IPS-18c (cell line): ENCODE measurements around the gene ZFYVE9.

Source experiments
- H3K4me3 ChIP-seq: 2 replicates; pipeline ENCODE4 v1.7.0; 2013; ENCODE audit warnings: low read depth, mild to moderate bottlenecking, low read length, moderate library complexity; ENCODE audit not compliant: insufficient read depth
- H3K9me3 ChIP-seq: one replicate; pipeline ENCODE4 v1.6.1; 2013; ENCODE audit warnings: mild to moderate bottlenecking, low read length, moderate library complexity; ENCODE audit not compliant: control insufficient read depth, insufficient read depth

The ZFYVE9 gene

DNA sequence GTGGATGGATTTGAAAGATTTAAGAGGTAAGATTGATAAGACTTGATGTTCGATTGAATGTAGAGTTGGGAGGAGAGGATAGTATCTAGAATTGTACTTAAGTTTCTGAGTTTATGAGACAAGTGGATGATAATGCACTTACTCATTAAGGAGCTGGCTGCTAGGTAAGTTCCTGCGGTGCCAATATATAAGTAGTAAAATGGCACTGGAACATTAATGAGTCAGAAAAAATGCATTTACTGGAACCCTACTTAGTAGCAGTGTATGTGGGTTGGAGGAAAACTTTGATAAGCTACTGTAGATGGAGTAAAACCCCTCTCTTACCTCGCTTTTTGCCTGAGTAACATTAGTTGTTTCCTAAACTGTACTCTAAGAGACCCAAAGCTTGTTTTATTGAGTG is 68.2 kb downstream of the ZFYVE9 start:
- no peak overlapping the region for H3K4me3 ChIP-seq

DNA sequence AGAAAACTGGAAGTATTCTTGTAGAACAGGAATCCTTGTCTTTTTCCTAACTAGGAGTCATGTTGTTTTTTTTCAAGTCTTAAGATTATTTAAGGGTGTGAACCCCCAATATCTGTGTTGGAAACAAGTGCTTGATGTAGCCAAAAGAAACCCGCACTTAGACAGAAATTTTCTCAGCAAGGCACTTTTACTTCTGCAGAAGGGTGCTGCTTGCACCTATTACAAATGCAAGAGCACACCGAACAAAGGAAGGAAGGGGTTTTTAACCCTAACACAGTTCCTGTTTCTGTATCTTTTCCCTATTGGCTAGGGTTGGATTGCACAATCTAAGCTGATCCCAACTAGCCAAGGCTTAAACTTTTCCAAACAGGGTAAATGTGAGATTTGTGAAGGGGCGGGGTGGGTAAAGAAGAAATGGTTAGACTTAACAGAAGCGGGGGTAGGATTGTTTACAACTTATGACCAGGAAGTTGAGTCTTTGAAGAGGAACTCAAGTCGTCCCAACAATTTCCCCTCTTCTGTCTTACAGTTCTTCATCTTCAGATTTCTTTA is 75.1 kb downstream of the ZFYVE9 start:
- peaks cover 3% of the 10 kb centered on the region for H3K9me3 ChIP-seq

More for the DNA sequence above, 68.2 kb downstream of the ZFYVE9 start:
- H3K9me3 ChIP-seq: no peaks in the 10 kb centered on the region

DNA sequence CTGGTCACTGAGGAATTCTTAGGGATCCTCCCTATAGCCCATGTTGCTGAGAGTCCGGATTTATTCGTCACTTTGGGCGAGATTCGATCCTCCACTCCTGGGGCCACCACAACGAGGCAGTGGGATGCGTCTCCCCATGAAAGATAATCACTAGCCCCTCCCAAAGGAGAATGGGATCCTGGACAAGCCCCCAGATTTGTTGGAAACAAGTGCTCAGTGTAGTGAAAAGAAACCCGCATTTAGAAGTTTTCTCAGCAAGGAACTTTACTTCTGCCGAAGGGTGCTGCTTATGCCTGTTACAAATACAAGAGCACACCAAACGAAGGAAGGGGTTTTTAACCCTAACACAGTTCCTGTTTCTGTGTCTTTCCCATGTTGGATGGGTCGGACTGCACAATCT is 83.3 kb downstream of the ZFYVE9 start:
- H3K9me3 ChIP-seq: no peaks in the 10 kb centered on the region
- no peak overlapping the region for H3K4me3 ChIP-seq

More for the DNA sequence above, 75.1 kb downstream of the ZFYVE9 start:
- no peak overlapping the region for H3K4me3 ChIP-seq

DNA sequence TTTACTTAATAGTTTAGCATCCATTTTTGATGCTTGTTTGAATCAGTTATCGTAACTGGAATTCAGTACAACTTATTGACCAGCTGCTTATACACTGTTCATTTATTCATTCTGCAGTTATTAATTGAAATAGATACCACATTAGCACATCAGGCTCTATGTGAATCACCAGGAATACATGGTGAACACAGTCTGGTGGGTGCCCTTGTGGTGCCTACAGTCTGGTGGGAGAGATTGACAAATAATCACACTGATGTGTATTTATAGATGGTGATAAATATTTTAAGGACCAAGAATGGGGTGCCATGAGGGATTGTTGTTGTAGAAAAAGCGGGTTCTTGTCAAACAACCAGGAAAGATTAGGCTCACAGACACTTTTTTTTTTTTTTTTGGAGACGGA is 87.6 kb downstream of the ZFYVE9 start:
- Histone ChIP-seq H3K9me3 (no peaks in the 10 kb centered on the region), H3K4me3 (no peak overlapping the region)

DNA sequence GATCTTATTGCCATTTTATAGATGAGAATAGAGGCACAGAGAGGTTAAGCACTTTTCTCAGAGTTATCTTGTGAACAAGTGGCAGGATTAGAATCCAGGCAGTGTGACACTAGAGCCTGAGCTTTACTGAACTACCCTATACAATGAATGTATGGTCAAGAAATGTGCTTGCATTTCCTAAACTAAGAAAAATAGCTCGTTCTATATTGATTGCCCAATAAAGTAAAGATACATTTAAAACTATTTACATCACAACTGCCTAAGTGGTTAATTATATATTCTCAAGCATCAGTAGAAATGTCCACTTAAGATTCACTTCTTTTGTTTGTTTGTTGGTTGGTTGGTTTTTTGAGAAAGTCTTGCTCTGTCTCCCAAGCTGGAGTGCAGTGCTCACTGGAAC is 91.6 kb downstream of the ZFYVE9 start:
- H3K4me3 ChIP-seq: no peak overlapping the region
- no peaks in the 10 kb centered on the region for H3K9me3 ChIP-seq

DNA sequence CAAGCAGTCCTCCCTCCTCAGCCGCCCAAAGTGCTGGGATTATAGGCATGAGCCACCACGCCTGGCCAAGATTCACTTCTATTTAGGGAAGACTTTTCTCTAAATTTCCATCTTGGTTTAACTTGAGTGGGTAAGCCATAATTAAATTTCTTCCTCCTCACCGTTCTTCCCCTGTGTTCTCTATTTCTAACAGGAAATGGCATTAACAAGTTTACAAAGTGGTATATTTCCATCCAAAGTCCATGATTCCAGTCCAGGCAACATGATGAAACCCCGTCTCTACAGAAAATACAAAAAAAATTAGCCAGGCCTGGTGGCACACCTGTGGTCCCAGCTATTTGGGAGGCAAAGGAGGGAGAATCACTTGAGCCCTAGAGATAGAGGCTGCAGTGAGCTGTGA is 92.1 kb downstream of the ZFYVE9 start:
- H3K4me3 ChIP-seq: no peak overlapping the region
- no peaks in the 10 kb centered on the region for H3K9me3 ChIP-seq

DNA sequence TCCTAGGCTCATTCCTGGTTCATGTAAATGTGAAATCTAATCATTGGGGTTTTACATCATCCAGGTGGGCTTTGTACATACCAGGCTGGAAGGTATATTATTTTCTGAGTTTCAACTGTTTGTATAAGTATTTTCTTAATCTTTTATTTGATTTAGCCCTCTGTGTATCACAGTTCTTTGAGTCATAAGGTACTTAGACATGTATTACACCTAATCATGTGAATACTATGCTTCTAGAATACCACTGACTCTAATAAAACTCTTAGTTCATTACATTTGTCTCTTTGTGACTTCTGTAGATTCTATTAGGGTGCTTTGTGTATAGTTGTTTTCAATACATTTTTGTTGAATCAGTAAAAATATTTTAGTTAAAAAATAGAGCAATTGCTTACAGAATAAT is 92.8 kb downstream of the ZFYVE9 start:
- no peaks in the 10 kb centered on the region for H3K9me3 ChIP-seq
- H3K4me3 ChIP-seq: no peak overlapping the region

DNA sequence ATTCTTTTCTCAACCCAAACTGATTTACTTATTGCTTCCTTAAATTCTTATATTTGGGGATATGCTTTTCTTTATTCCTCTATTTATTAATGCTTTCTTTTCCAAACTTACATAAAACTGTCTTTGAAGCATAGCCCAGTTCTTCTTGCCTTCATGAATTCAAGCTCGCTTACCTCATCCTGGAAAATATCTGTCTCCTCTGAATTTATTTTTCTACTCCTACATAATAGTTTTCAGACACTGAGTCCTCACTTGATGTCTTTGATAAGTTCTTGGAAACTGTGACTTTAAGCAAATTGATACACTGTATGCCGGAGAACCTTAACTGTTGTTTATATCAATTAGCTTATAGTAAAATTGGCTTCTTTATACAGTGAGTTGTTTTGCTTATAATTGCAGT is 93.8 kb downstream of the ZFYVE9 start:
- no peaks in the 10 kb centered on the region for H3K9me3 ChIP-seq
- H3K4me3 ChIP-seq: no peak overlapping the region

DNA sequence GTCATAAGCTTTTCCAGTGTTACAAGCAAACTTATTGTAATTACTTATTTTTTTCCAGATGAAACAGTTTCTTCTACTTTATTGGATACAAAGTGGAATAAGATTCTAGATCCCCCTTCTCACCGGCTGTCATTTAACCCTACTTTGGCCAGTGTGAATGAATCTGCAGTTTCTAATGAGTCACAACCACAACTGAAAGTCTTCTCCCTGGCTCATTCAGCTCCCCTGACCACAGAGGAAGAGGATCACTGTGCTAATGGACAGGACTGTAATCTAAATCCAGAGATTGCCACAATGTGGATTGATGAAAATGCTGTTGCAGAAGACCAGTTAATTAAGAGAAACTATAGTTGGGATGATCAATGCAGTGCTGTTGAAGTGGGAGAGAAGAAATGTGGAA is 95.5 kb downstream of the ZFYVE9 start:
- no peak overlapping the region for H3K4me3 ChIP-seq
- H3K9me3 ChIP-seq: no peaks in the 10 kb centered on the region

DNA sequence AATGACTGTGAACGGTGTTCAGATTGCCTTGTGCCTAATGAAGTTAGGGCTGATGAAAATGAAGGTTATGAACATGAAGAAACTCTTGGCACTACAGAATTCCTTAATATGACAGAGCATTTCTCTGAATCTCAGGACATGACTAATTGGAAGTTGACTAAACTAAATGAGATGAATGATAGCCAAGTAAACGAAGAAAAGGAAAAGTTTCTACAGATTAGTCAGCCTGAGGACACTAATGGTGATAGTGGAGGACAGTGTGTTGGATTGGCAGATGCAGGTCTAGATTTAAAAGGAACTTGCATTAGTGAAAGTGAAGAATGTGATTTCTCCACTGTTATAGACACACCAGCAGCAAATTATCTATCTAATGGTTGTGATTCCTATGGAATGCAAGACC is 96.6 kb downstream of the ZFYVE9 start:
- H3K4me3 ChIP-seq: no peak overlapping the region
- H3K9me3 ChIP-seq: peaks cover 2% of the 10 kb centered on the region

DNA sequence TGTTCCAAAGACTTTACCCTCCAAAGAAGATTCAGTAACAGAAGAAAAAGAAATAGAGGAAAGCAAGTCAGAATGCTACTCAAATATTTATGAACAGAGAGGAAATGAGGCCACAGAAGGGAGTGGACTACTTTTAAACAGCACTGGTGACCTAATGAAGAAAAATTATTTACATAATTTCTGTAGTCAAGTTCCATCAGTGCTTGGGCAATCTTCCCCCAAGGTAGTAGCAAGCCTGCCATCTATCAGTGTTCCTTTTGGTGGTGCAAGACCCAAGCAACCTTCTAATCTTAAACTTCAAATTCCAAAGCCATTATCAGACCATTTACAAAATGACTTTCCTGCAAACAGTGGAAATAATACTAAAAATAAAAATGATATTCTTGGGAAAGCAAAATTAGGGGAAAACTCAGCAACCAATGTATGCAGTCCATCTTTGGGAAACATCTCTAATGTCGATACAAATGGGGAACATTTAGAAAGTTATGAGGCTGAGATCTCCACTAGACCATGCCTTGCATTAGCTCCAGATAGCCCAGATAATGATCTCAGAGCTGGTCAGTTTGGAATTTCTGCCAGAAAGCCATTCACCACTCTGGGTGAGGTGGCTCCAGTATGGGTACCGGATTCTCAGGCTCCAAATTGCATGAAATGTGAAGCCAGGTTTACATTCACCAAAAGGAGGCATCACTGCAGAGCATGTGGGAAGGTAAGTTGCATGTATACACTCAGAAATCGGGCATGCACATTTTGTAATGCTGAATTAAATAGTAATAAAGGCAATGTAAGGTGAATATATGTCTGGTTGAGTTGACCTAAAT is 97.2 kb downstream of the ZFYVE9 start:
- H3K9me3 ChIP-seq: peaks cover 2% of the 10 kb centered on the region
- no peak overlapping the region for H3K4me3 ChIP-seq

DNA sequence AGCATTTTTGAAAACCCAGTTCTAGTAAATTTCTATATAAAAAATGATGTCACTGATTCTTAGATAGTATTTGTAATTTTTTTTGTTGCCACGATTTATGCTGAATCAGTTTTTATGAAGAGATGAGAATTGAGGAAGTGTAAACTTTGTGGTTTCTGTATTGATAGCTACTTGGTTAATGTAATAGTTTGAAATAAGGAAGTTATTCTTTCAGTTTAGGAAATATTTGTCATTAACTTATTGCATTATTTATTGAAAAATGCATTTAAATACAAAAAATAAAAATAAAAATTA is 97.8 kb downstream of the ZFYVE9 start:
- peaks cover 2% of the 10 kb centered on the region for H3K9me3 ChIP-seq
- H3K4me3 ChIP-seq: no peak overlapping the region

DNA sequence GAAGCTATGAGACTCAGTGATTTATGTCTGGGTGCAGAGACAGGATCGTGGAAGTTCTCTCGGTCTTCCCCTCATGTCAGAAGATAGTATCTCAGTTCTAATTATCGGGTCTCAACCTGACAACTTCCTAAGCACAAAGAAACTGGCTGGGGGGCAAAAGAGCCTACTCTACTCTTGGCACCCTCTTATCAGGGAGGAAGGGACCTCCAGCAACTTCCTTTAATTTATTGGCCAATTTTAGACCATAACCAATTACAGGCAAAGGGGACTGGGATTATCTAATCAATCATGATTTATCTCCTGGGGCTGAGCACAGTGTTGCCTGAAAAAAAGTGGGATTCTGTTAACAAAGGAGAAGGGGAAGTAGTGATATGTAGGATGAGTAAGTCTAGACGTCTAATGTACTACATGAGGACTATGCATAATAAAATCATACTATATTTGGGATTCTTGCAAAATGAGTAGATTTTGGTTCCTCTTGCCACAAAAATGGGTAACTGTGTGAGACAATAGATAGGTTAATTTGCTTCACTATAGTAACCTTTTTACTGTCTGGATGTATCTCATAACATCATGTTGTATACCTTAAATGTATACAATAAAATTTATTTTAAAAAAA is 98.8 kb downstream of the ZFYVE9 start:
- Histone ChIP-seq H3K9me3 (peaks cover 2% of the 10 kb centered on the region), H3K4me3 (no peak overlapping the region)

DNA sequence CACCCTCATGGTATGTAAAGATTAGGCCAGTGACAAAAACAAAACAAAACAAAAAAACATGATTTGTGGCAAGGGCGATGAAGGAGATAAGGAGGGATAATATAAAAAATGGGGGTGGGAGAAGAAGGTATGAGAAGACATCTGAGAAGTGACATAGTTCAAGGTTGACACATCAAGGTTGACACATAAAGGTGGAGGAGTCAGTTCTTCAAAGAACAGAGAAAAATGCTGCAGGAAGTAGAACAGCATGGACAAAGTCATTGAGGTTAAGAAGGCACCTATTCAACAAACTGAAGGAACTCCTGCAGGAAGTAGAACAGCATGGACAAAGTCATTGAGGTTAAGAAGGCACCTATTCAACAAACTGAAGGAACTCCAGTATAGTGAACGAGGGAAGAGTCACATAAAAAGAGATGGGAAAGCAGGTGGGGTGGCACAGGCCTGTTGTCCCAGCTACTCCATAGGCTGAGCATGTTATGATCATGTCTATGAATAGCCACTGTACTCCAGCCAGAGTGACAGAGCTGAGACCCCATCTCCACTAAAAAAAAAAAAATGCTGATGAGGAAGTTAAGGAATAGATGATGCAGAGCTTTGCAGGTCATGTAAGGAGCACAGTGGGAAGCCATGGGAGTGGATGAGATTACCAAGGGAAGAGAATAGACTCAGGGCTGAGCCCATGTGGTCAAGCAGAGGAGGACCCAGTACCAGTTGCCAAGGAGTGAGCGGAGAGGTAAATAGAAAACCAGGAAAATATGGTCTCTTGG is 101.5 kb downstream of the ZFYVE9 start:
- Histone ChIP-seq H3K4me3 (no peak overlapping the region), H3K9me3 (peaks cover 2% of the 10 kb centered on the region)

DNA sequence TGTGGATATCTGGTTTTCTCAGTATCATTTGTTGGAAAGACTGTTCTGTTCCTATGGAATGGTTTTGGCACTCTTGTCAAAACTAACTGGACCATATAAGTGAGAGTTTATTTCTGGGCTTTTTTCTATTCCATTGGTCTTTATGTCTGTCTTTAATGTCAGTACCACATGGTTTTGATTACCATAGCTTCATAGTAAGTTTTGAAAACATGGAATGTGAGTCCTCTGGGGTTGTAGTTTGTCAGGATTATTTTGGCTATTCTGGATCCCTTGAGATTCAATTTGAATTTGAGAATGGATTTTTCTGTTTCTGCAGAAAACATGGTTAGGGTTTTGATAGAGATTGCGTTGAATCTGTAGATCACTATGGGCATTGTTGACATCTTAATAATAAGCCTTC is 107.9 kb downstream of the ZFYVE9 start:
- peaks cover 2% of the 10 kb centered on the region for H3K9me3 ChIP-seq

DNA sequence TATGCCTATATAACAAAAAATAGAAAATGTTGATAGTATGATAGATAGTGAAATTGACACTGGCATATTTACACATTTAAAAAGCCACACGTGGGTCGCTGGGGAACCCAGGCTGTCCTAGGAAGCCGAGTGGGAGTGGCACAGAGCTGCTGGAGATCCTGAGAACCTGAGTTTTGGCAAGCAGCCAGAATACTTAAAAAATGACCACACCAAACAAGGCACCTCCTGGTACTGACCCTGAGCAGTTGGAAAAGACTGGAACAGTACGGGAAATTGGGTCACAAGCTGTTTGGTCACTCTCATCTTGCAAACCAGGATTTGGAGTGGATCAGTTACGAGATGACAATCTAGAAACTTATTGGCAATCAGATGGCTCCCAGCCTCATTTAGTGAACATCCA is 111.5 kb downstream of the ZFYVE9 start:
- Histone ChIP-seq H3K9me3 (peaks cover 2% of the 10 kb centered on the region), H3K4me3 (no peak overlapping the region)

More for the DNA sequence above, 107.9 kb downstream of the ZFYVE9 start:
- H3K4me3 ChIP-seq: no peak overlapping the region

DNA sequence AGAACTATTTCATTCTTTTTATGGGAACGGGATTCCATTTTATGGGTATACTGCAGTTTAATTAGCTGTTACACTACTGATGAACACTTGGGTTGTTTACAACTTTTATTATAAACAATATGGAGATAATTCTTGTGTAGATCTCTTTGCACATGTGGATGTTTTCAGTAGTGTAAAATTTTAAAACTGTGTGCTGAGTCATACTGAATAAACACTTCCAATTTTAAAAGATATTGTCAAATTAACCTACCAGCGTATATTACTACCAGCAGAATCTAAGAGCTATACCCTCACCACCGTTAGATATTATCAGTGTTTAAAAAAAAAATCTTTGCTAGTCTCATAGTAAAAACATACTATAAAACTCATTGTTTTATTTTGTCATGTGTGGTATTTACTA is 118.0 kb downstream of the ZFYVE9 start:
- H3K4me3 ChIP-seq: no peak overlapping the region
- no peaks in the 10 kb centered on the region for H3K9me3 ChIP-seq
